ENCODE data around the gene SLC45A1.
A peak's percentile ranks its signal among the peaks of the same experiment; 100 is the strongest.
"Not testable (repeated sequence)": the region's sequence is repeated elsewhere in the genome, so short reads cannot be mapped to it uniquely, and the experiment has no call there.

The SLC45A1 gene

GRCh38 chr1:8317647-8318381, at the start of gene SLC45A1:
Gene SLC45A1, plus strand, starts transcription at chr1:8318114. Its CDS starts 6,216 bp downstream, at chr1:8324330.
- H3K9me3 ChIP-seq (ENCODE audit: control insufficient read depth in 1 of 2, low read length in 2 of 2): no peaks in the 10 kb centered on the region
- peak within 1 kb of the TSS; percentile 10 to 53 for H3K9ac ChIP-seq (ENCODE audit: low read depth in 1 of 2, low read length in 2 of 2)
- H3K36me3 ChIP-seq (ENCODE audit: control insufficient read depth in 1 of 2, insufficient read depth in 2 of 2, low read length in 2 of 2): no peaks in the 10 kb centered on the region
- peak within 1 kb of the TSS; percentile 67 to 69 for H3K4me3 ChIP-seq (ENCODE audit: low read depth in 1 of 2, low read length in 2 of 2)
- no peak within 1 kb of the TSS for H3K27ac ChIP-seq (ENCODE audit: low read depth, low read length)
- peaks cover 5 to 8% of the 10 kb centered on the region in 2 donors for H3K27me3 ChIP-seq (ENCODE audit: control insufficient read depth in 1 of 2, insufficient read depth in 2 of 2, low read length in 2 of 2)
- peaks cover 23 to 26% of the 10 kb centered on the region in 2 donors for H3K4me1 ChIP-seq (ENCODE audit: control insufficient read depth in 1 of 2, insufficient read depth in 2 of 2, low read length in 2 of 2)

DNA sequence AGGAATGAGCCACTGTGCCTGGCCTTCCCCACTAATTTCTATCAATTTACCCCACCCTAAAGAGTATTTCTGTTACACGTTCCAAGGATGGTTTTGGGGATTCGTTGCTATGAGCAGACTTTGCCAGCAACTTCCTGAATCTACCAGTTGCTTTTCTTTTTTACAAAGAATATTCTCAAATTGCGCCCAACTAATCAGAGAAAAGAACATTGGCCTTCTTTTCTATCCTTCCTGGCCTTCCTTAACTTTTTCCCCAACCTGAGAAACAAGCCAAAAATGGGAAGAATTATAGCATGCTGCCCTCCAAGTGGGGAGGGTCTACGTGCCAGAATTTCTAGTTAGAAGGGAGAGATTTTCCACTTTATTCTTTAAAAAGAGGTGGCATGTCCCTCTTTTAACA, 44.9 kb upstream of the SLC45A1 start:
- H3K27me3 ChIP-seq (ENCODE audit: control insufficient read depth in 1 of 2, insufficient read depth in 2 of 2, low read length in 2 of 2): no peaks in the 10 kb centered on the region
- H3K36me3 ChIP-seq (ENCODE audit: control insufficient read depth in 1 of 2, insufficient read depth in 2 of 2, low read length in 2 of 2): no peaks in the 10 kb centered on the region
- no peak overlapping the region for H3K27ac ChIP-seq (ENCODE audit: low read depth, low read length)
- no peak overlapping the region for H3K9ac ChIP-seq (ENCODE audit: low read depth in 1 of 2, low read length in 2 of 2)
- H3K4me3 ChIP-seq (ENCODE audit: low read depth in 1 of 2, low read length in 2 of 2): no peak overlapping the region
- H3K4me1 ChIP-seq (ENCODE audit: control insufficient read depth in 1 of 2, insufficient read depth in 2 of 2, low read length in 2 of 2): no peaks in the 10 kb centered on the region
- H3K9me3 ChIP-seq (ENCODE audit: control insufficient read depth in 1 of 2, low read length in 2 of 2): no peaks in the 10 kb centered on the region

- H3K9me3 ChIP-seq (ENCODE audit: control insufficient read depth in 1 of 2, low read length in 2 of 2): no peaks in the 10 kb centered on the region
- H3K9ac ChIP-seq (ENCODE audit: low read depth in 1 of 2, low read length in 2 of 2): no peak overlapping the region
- H3K27me3 ChIP-seq (ENCODE audit: control insufficient read depth in 1 of 2, insufficient read depth in 2 of 2, low read length in 2 of 2): no peaks in the 10 kb centered on the region
- H3K4me1 ChIP-seq (ENCODE audit: control insufficient read depth in 1 of 2, insufficient read depth in 2 of 2, low read length in 2 of 2): no peaks in the 10 kb centered on the region
- no peak overlapping the region for H3K4me3 ChIP-seq (ENCODE audit: low read depth in 1 of 2, low read length in 2 of 2)
- no peak overlapping the region for H3K27ac ChIP-seq (ENCODE audit: low read depth, low read length)
- no peaks in the 10 kb centered on the region for H3K36me3 ChIP-seq (ENCODE audit: control insufficient read depth in 1 of 2, insufficient read depth in 2 of 2, low read length in 2 of 2)
Observed at GRCh38 chr1:8274352-8274751, 43.6 kb upstream of the SLC45A1 start.

DNA sequence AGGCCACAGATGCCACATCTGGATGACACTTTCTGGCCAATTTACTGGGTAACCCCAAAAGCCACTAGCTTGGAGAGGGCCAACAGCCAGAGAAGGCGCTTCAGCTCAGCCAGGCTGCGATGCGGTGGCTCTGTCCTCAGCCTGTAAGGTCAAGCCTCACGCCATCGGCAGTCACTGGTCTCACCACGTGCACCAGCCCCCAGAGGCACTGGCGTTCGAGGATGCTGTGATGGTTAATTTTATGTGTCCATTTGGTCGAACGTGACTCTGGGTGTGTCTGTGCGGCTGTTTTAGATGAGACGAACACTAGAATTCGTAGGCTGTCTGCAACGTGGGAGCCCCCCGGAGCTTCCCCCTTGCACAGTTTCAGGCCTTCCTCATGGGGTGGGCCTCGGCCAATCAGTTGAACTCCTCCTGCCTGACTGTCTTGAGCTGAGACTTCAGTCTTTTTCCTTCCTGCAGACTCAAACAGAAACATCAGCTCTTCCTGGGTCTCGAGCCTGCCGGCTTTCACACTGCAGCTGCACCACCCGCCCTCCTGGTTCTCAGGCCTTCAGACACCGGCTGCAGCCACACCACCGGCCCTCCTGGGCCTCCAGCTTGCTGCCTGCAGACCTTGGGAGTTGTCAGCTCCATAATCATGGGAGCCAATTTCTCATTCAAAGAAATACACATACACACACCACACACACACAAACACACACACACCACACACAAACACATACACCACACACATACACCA, 41.6 kb upstream of the SLC45A1 start:
- no peaks in the 10 kb centered on the region for H3K9me3 ChIP-seq (ENCODE audit: control insufficient read depth in 1 of 2, low read length in 2 of 2)
- no peaks in the 10 kb centered on the region for H3K27me3 ChIP-seq (ENCODE audit: control insufficient read depth in 1 of 2, insufficient read depth in 2 of 2, low read length in 2 of 2)
- no peak overlapping the region for H3K4me3 ChIP-seq (ENCODE audit: low read depth in 1 of 2, low read length in 2 of 2)
- no peaks in the 10 kb centered on the region for H3K4me1 ChIP-seq (ENCODE audit: control insufficient read depth in 1 of 2, insufficient read depth in 2 of 2, low read length in 2 of 2)
- no peak overlapping the region for H3K9ac ChIP-seq (ENCODE audit: low read depth in 1 of 2, low read length in 2 of 2)
- H3K36me3 ChIP-seq (ENCODE audit: control insufficient read depth in 1 of 2, insufficient read depth in 2 of 2, low read length in 2 of 2): no peaks in the 10 kb centered on the region
- no peak overlapping the region for H3K27ac ChIP-seq (ENCODE audit: low read depth, low read length)

- Histone ChIP-seq H3K27me3 (ENCODE audit: control insufficient read depth in 1 of 2, insufficient read depth in 2 of 2, low read length in 2 of 2) (no peaks in the 10 kb centered on the region), H3K4me3 (ENCODE audit: low read depth in 1 of 2, low read length in 2 of 2) (no peak overlapping the region), H3K4me1 (ENCODE audit: control insufficient read depth in 1 of 2, insufficient read depth in 2 of 2, low read length in 2 of 2) (no peaks in the 10 kb centered on the region), H3K27ac (ENCODE audit: low read depth, low read length) (no peak overlapping the region), H3K9me3 (ENCODE audit: control insufficient read depth in 1 of 2, low read length in 2 of 2) (no peaks in the 10 kb centered on the region), H3K9ac (ENCODE audit: low read depth in 1 of 2, low read length in 2 of 2) (no peak overlapping the region), H3K36me3 (ENCODE audit: control insufficient read depth in 1 of 2, insufficient read depth in 2 of 2, low read length in 2 of 2) (no peaks in the 10 kb centered on the region)
Observed at GRCh38 chr1:8276932-8277331, 41.0 kb upstream of the SLC45A1 start.

DNA sequence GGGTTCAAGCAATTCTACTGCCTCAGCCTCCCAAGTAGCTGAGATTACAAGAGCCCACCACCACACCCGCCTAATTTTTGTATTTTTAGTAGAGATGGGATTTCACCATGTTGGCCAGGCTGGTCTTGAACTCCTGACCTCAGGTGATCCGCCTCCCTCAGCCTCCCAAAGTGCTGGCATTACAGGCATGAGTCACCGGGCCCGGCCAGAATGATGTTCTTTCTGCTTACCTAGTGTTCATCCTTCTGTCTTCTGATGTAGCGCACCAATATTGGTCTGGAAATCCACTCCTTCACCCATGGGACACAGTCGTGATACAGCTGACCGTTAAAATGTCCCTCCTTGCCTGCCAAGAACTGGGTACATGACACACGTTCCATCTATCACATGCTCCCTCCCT, 39.2 kb upstream of the SLC45A1 start:
- not testable (repeated sequence) for H3K36me3 ChIP-seq (ENCODE audit: control insufficient read depth in 1 of 2, insufficient read depth in 2 of 2, low read length in 2 of 2); H3K27ac ChIP-seq (ENCODE audit: low read depth, low read length); H3K4me3 ChIP-seq (ENCODE audit: low read depth in 1 of 2, low read length in 2 of 2); H3K9ac ChIP-seq (ENCODE audit: low read depth in 1 of 2, low read length in 2 of 2); H3K27me3 ChIP-seq (ENCODE audit: control insufficient read depth in 1 of 2, insufficient read depth in 2 of 2, low read length in 2 of 2); H3K9me3 ChIP-seq (ENCODE audit: control insufficient read depth in 1 of 2, low read length in 2 of 2)
- H3K4me1 ChIP-seq (ENCODE audit: control insufficient read depth in 1 of 2, insufficient read depth in 2 of 2, low read length in 2 of 2): peaks cover 8 to 11% of the 10 kb centered on the region in 2 donors

DNA sequence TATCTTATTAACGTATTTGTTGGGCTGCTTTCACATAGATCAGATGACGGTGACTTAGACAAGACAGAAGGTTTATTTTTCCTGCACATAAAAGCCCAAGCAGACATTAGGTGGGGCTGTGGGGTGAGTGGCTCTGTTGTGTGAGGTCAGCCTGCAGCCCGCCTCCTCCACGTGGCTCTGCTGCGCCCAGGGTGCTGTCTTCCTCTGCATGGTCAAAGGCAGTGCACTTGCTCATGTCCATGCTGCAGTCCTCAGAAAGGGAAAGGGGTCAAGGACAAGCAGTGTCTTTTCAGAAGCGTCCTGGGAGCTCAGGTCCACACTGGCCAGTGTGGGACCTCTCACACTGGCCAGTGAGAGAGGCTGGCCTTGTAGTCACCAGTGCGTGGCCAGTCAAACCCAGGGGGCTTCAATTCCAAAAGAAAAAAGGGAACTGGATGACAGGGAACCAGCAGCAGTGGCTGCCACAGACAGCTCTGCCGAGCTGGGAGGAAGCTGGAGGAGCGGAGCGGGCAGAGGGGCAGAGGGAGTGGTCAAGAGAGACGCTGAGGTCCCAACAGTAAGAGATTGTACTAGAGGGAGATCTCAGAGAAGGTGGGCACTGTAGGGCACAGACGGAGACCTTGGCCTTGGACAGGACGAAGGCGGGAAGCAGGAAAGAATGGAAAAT, 35.9 kb upstream of the SLC45A1 start:
- Histone ChIP-seq H3K4me3 (ENCODE audit: low read depth in 1 of 2, low read length in 2 of 2) (no peak overlapping the region), H3K9me3 (ENCODE audit: control insufficient read depth in 1 of 2, low read length in 2 of 2) (no peaks in the 10 kb centered on the region), H3K36me3 (ENCODE audit: control insufficient read depth in 1 of 2, insufficient read depth in 2 of 2, low read length in 2 of 2) (no peaks in the 10 kb centered on the region), H3K9ac (ENCODE audit: low read depth in 1 of 2, low read length in 2 of 2) (no peak overlapping the region), H3K27ac (ENCODE audit: low read depth, low read length) (no peak overlapping the region), H3K4me1 (ENCODE audit: control insufficient read depth in 1 of 2, insufficient read depth in 2 of 2, low read length in 2 of 2) (peaks cover 20 to 21% of the 10 kb centered on the region in 2 donors), H3K27me3 (ENCODE audit: control insufficient read depth in 1 of 2, insufficient read depth in 2 of 2, low read length in 2 of 2) (no peaks in the 10 kb centered on the region)

- no peaks in the 10 kb centered on the region for H3K9me3 ChIP-seq (ENCODE audit: control insufficient read depth in 1 of 2, low read length in 2 of 2)
- no peaks in the 10 kb centered on the region for H3K36me3 ChIP-seq (ENCODE audit: control insufficient read depth in 1 of 2, insufficient read depth in 2 of 2, low read length in 2 of 2)
- peaks cover 20 to 21% of the 10 kb centered on the region in 2 donors for H3K4me1 ChIP-seq (ENCODE audit: control insufficient read depth in 1 of 2, insufficient read depth in 2 of 2, low read length in 2 of 2)
- H3K4me3 ChIP-seq (ENCODE audit: low read depth in 1 of 2, low read length in 2 of 2): no peak overlapping the region
- no peaks in the 10 kb centered on the region for H3K27me3 ChIP-seq (ENCODE audit: control insufficient read depth in 1 of 2, insufficient read depth in 2 of 2, low read length in 2 of 2)
- no peak overlapping the region for H3K9ac ChIP-seq (ENCODE audit: low read depth in 1 of 2, low read length in 2 of 2)
- no peak overlapping the region for H3K27ac ChIP-seq (ENCODE audit: low read depth, low read length)
Observed at GRCh38 chr1:8283058-8283884, 34.6 kb upstream of the SLC45A1 start.

DNA sequence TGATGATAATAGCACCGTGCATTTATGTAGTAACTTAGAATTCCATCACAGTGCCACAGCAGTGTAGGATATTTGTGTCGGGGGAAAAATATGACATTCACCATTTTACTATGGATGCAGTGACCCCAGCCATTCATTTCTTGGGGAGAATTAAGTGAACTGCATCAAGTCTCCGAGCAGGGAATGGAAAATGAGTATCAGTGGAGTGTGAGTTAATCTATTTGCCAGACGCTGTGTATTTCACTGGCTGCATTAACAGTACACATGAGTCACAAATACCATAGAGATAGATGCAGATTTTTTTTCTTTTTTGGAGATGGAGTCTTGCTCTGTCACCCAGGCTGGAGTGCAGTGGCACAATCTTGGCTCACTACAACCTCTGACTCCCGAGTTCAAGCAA, 33.8 kb upstream of the SLC45A1 start:
- Histone ChIP-seq H3K27me3 (ENCODE audit: control insufficient read depth in 1 of 2, insufficient read depth in 2 of 2, low read length in 2 of 2) (no peaks in the 10 kb centered on the region), H3K4me1 (ENCODE audit: control insufficient read depth in 1 of 2, insufficient read depth in 2 of 2, low read length in 2 of 2) (peaks cover 20 to 21% of the 10 kb centered on the region in 2 donors), H3K9me3 (ENCODE audit: control insufficient read depth in 1 of 2, low read length in 2 of 2) (no peaks in the 10 kb centered on the region), H3K36me3 (ENCODE audit: control insufficient read depth in 1 of 2, insufficient read depth in 2 of 2, low read length in 2 of 2) (no peaks in the 10 kb centered on the region), H3K9ac (ENCODE audit: low read depth in 1 of 2, low read length in 2 of 2) (no peak overlapping the region), H3K4me3 (ENCODE audit: low read depth in 1 of 2, low read length in 2 of 2) (no peak overlapping the region), H3K27ac (ENCODE audit: low read depth, low read length) (no peak overlapping the region)
